Myocyte (in vitro differentiated cells): ENCODE measurements around the gene AOX1. TPM values are rescaled to one million over a fixed set of nuclear protein-coding genes. Genes with fewer than 3 reads are reported as not detected.
"Not testable (repeated sequence)": the region's sequence is repeated elsewhere in the genome, so short reads cannot be mapped to it uniquely, and the experiment has no call there.

Experiments used
- DNase-seq: peaks from one replicate; pipeline ENCODE4 v3.0.0-alpha.2; 2012; ENCODE audit warnings: low read depth
- total RNA-seq: library from RNA; depleted of rRNA; stranded (reverse); fragments of >200 nt; gene quantifications from 2 replicates; pipeline ENCODE4 v1.2.3, GENCODE V29; 2014

Gene AOX1
- total RNA-seq, 1 donor from 2014 or later = 5.9 TPM

GRCh38 chr2:200664770-200665494, 79.1 kb downstream of the AOX1 start:
- DNase-seq = no peak

DNA sequence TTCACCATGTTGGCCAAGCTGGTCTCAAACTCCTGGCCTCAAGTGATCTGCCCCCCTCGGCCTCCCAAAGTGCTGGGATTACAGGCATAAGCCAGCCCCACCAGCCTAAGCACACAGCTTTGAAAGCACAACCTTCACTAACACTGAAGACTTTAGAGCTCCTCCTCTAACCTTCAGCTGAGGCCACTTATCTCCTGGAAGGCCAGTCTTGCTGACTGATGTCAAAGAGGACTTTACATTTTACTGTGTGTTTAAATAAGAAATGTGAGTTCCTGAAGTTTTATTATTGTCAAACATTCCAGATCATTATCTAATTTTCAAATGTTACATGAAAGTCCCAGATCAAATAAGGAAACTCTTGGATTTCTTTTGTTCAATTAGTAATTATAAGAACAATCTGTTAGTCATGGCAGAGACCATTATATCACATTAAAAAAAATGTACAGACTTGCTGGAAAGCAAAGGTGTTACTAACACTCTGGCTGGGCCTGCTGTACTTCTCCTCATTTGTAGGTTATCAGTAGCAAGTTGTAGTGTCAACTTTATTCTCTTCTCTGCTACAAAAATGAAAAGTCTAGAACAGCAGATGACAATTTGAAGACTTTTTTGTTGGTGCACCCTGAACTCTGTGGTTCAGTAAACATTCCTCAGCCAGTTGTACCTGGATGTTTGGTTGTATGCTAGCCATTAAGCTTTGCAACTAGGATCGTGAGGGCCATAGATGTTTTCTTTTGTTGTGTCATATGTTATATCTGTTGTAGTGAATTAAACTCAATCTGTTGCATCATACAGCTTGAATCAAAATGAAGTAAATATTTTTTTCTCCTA, 80.0 kb downstream of the AOX1 start:
- no peak for DNase-seq

- no peak for DNase-seq
These were observed 81.6 kb downstream of the AOX1 start for GRCh38 chr2:200667413-200667812.

GRCh38 chr2:200668478-200668877, 82.7 kb downstream of the AOX1 start:
- no peak for DNase-seq

- DNase-seq = no peak
These were observed 83.5 kb downstream of the AOX1 start for GRCh38 chr2:200669308-200669707.

DNA sequence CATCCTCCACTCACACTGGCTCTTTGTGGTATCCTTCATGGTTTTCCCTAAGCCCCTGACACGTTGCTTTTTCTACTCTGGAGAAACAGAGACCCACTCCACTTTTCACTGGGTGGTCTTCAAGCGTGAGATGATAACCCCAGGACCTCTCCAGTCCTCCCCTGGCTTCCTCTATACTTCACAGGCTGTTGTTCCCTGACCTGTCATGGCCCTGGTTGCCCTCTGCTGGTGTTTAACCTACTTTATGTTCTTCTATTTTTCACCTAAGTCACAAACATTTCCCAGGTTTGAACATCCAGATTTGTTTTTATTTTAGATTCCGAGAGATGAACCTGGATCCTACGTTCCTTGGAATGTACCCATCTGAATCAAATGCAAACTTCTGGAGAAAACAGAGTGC, 84.5 kb downstream of the AOX1 start:
- no peak for DNase-seq

DNA sequence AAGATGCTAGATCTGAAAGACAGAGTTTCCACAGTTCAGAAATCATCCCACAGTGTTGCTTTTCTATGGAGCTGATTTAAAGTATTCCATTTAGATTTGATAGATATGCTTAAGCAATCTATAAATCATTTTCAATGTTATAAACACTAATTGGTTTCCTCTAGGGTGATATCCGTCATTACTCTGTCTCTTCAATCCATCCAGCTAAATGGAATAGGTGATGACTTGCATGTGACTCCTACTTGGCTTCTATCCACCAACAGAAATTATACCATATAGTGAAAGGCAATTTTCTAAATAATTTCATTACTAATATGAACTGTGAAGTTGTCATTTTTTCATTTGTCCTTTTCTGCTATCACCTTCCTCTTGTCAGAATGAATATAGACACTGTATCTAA, 84.9 kb downstream of the AOX1 start:
- no peak for DNase-seq

DNA sequence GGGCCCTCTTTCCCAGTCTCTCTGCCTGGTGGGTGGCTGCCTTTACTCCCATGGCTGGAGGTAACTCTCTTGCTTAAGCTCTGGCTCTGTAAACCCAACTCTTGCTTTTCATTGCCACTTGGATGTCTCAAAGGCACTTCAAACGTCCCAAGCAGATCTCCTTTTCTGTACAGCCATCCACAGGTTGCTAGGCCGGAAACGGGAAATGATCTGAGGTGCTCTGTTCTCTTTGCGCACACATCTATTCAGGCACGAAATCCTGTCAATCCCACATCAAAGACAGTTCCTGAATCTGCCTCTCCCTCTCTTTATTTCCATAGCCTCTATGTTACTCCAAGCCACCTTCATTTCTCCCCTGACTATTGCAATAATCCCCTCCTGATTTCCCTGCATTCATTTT, 87.4 kb downstream of the AOX1 start:
- no peak for DNase-seq

- no peak for DNase-seq
These were observed 89.0 kb downstream of the AOX1 start for GRCh38 chr2:200674837-200675236.

DNA sequence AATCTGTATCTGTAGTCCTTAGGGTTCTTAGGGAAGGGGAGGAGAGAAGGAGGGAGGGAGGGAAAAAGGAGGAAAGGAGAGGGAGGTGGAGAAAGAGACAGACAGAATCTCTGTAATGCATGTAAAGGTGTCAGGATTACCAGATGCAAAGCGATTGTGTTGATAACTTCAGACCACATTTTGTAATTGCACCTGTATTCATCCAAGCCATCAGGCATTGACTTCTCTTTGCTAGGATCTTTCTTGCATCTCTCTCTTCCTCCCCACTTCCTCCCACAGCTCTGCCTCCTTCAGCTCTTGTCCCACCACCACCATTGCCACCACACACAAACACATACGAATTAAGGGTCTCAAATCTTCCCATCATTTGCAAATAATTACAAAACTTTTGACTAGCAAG, 91.4 kb downstream of the AOX1 start:
- DNase-seq = no peak

- peak; percentile 47 for DNase-seq
These were observed 92.1 kb downstream of the AOX1 start for GRCh38 chr2:200677721-200678532.

GRCh38 chr2:200679127-200679526, 93.3 kb downstream of the AOX1 start:
- no peak for DNase-seq

GRCh38 chr2:200679535-200679934, 93.7 kb downstream of the AOX1 start:
- no peak for DNase-seq

DNA sequence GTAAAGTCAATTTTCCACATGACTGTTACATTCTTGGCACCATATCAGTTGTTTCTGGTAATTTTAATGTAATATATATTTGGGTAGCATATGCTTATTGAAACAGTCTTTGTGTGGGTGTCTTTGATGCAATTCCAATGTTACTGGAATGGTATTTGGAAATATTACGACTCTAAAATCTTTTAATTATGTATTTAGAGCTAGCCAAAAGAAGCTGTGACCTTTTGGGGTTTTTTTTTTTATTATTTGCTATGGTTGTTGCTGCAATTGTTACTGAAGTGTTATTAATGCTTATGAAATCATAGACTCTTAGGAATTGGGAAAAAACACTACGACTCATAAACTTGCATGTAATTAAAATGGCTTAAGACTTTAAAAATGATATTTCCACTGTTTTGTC, 95.9 kb downstream of the AOX1 start:
- no peak for DNase-seq

GRCh38 chr2:200682407-200682806, 96.6 kb downstream of the AOX1 start:
- not testable (repeated sequence) for DNase-seq

- DNase-seq = no peak
These were observed 102.4 kb downstream of the AOX1 start for GRCh38 chr2:200687922-200688920.

DNA sequence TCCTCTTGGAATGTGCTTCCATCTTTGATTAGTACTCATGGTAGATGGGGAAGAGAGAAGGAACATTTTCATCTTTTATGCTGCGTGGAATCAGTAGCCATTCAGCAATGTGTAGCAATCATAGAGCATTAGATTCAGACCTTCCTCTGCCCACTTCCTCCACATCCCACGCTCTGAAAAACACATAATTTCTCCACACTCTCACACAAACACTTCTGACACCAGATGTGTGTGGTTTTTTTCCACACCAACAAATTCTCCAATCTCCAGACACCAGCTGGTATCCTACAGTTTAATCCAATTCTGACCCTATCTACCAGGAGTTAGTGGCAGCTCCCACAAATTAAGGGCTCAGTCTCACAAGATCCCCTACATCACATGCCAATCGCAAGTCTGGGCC, 103.3 kb downstream of the AOX1 start:
- DNase-seq = no peak

GRCh38 chr2:200693836-200694470, 108.1 kb downstream of the AOX1 start:
- DNase-seq = no peak

GRCh38 chr2:200695191-200695590, 109.4 kb downstream of the AOX1 start:
- DNase-seq = peak; percentile 50

DNA sequence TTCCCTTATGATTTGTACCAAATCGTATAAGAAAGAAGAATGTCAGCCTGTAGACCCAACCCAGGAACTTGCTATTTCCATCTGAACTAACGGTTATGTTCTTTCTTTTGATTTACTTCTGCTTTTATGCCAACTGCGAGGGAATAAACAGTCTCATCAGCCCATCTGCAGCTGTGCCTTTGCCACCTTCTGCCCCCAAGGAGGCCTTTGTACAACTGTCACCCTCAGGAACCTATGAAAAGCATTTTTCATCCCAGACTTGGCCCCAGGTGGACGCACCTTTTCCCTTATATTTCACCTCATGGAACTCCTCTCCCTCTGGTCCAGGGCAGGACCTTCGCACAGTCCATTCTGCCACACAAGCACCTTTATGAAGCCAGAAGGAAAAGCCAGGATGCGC, 109.8 kb downstream of the AOX1 start:
- no peak for DNase-seq
